ENCODE data around the gene CRTC3. TPM values are rescaled to one million over a fixed set of nuclear protein-coding genes. Genes with fewer than 3 reads are reported as not detected.

Gene CRTC3
- total RNA-seq, 3 donors from 2014 or later (not counting 1 experiment from before 2014, with no cell fraction given): 68.8 to 101 (median 92.4) TPM

DNA sequence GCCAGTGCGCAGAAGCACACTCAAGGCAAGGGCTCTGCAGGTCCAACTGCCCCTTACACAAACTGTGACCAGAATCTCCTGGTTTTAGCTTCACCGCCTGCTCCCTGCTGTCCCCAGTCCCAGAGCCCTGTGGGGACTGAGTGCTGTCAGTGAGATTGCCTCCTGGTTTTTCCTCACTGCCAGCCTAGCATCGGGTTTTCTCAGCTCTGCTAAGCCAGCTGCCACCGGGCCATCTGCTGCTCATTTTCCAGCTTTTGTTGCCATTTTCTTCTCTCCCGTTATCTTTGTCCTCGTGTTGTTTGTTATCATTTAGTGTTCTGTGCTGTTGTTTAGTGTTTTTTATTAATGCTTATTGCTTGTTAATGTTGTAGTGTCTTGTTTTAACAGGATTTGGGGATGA lies 108.0 kb downstream of the CRTC3 start:
- Histone ChIP-seq H3K27ac (ENCODE audit: low read length) (no peak overlapping the region), H3K4me3 (ENCODE audit: low read length) (no peak overlapping the region), H3K27me3 (ENCODE audit: control insufficient read depth, insufficient read depth, low read length) (no peaks in the 10 kb centered on the region), H3K4me1 (ENCODE audit: control insufficient read depth, insufficient read depth, low read length) (no peaks in the 10 kb centered on the region), H3K36me3 (ENCODE audit: control insufficient read depth, insufficient read depth, low read length) (peaks cover 47% of the 10 kb centered on the region), H3K9me3 (ENCODE audit: control insufficient read depth, insufficient read depth, low read length) (no peaks in the 10 kb centered on the region)
- no peaks in the 10 kb centered on the region for H3K36me3 Mint-ChIP-seq
- H3K4me1 Mint-ChIP-seq: peaks cover 0 to 5% of the 10 kb centered on the region in 2 donors
- 92% methylated on average over 6 of the region's 6 CpGs for WGBS (ENCODE audit: insufficient coverage)
- H3K4me3 Mint-ChIP-seq: no peak overlapping the region
- TF ChIP-seq CTCF (IDR thresholded peaks at IDR 0.05): no peak
- H3K9me3 Mint-ChIP-seq: no peaks in the 10 kb centered on the region
- H3K27me3 Mint-ChIP-seq (ENCODE audit: low read depth in 2 of 2): no peaks in the 10 kb centered on the region
- DNase-seq (no peak), ATAC-seq (no peak)
- H3K27ac Mint-ChIP-seq: peak overlapping the region in 1 of 2 donors; percentile 35
- intact Hi-C loops (cut with micrococcal nuclease): no loop called here

DNA sequence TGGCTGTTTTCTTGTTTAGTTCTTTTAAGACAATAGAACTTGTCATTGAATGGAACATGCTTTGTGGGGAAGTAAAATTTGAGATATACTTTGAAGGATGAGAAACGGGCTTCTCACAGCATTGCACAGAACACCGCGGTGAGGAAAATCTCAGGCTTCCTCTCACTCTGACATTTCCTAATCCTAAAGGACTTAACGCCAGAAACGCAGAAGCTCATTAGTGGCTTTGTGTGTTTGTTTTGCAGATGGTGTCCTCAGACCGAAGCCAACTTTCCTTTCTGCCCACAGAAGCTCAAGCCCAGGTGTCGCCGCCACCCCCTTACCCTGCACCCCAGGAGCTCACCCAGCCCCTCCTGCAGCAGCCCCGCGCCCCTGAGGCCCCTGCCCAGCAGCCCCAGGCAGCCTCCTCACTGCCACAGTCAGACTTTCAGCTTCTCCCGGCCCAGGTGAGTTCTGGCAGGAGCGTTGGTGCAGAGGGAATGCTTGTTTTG lies 108.5 kb downstream of the CRTC3 start:
- no peaks in the 10 kb centered on the region for H3K9me3 Mint-ChIP-seq

DNA sequence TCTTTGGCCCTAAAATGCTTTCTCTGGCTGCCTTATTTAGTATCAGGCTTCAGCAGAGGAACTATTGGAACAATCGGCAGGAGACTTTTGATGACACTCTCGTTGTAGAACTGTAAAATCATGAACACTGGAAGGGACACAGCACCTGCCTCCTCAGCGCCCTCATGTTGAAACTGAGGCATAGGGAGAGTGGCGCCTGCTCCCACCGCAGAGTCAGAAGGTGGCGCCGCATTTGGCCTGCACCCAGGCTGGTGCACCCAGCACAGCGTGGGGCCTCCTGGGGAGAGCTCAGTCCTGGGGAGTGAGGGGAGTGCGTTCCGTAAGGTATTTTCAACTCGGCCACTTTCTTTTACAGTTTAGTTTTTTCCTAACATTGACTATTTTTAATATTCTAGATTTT lies 109.2 kb downstream of the CRTC3 start:
- Mint-ChIP-seq H3K27me3 (ENCODE audit: low read depth in 2 of 2) (no peaks in the 10 kb centered on the region), H3K36me3 (no peaks in the 10 kb centered on the region), H3K9me3 (no peaks in the 10 kb centered on the region), H3K27ac (no peak overlapping the region), H3K4me1 (peaks cover 0 to 5% of the 10 kb centered on the region in 2 donors), H3K4me3 (no peak overlapping the region)
- DNase-seq: no peak
- H3K4me1 ChIP-seq (ENCODE audit: control insufficient read depth, insufficient read depth, low read length): no peaks in the 10 kb centered on the region
- no peak overlapping the region for H3K27ac ChIP-seq (ENCODE audit: low read length)
- H3K9me3 ChIP-seq (ENCODE audit: control insufficient read depth, insufficient read depth, low read length): no peaks in the 10 kb centered on the region
- H3K4me3 ChIP-seq (ENCODE audit: low read length): no peak overlapping the region
- no peaks in the 10 kb centered on the region for H3K27me3 ChIP-seq (ENCODE audit: control insufficient read depth, insufficient read depth, low read length)
- 98% methylated on average over 7 of the region's 11 CpGs for WGBS (ENCODE audit: insufficient coverage)
- peaks cover 46% of the 10 kb centered on the region for H3K36me3 ChIP-seq (ENCODE audit: control insufficient read depth, insufficient read depth, low read length)
- TF ChIP-seq CTCF (IDR thresholded peaks at IDR 0.05): no peak
- ATAC-seq: no peak
- intact Hi-C loops (cut with micrococcal nuclease): no loop called here

More for the DNA sequence above, 108.5 kb downstream of the CRTC3 start:
- Mint-ChIP-seq H3K4me1 (peaks cover 0 to 5% of the 10 kb centered on the region in 2 donors), H3K27ac (peak overlapping the region in 1 of 2 donors; percentile 35), H3K4me3 (no peak overlapping the region), H3K27me3 (ENCODE audit: low read depth in 2 of 2) (no peaks in the 10 kb centered on the region), H3K36me3 (no peaks in the 10 kb centered on the region)
- ATAC-seq (no peak), DNase-seq (no peak)
- intact Hi-C loops (cut with micrococcal nuclease): no loop called here
- H3K27me3 ChIP-seq (ENCODE audit: control insufficient read depth, insufficient read depth, low read length): no peaks in the 10 kb centered on the region
- no peak overlapping the region for H3K4me3 ChIP-seq (ENCODE audit: low read length)
- no peaks in the 10 kb centered on the region for H3K9me3 ChIP-seq (ENCODE audit: control insufficient read depth, insufficient read depth, low read length)
- H3K27ac ChIP-seq (ENCODE audit: low read length): no peak overlapping the region
- TF ChIP-seq CTCF (IDR thresholded peaks at IDR 0.05): no peak
- peaks cover 47% of the 10 kb centered on the region for H3K36me3 ChIP-seq (ENCODE audit: control insufficient read depth, insufficient read depth, low read length)
- H3K4me1 ChIP-seq (ENCODE audit: control insufficient read depth, insufficient read depth, low read length): no peaks in the 10 kb centered on the region
- WGBS (ENCODE audit: insufficient coverage): 57% methylated on average over 12 of the region's 12 CpGs

GRCh38 chr15:90640862-90641261 lies 111.1 kb downstream of the CRTC3 start:
- no peak for ATAC-seq
- intact Hi-C loops (cut with micrococcal nuclease): no loop called here
- H3K4me3 Mint-ChIP-seq: no peak overlapping the region
- no peak overlapping the region for H3K4me3 ChIP-seq (ENCODE audit: low read length)
- H3K27ac ChIP-seq (ENCODE audit: low read length): no peak overlapping the region
- peaks cover 0 to 6% of the 10 kb centered on the region in 2 donors for H3K4me1 Mint-ChIP-seq
- no peaks in the 10 kb centered on the region for H3K9me3 ChIP-seq (ENCODE audit: control insufficient read depth, insufficient read depth, low read length)
- H3K36me3 ChIP-seq (ENCODE audit: control insufficient read depth, insufficient read depth, low read length): peaks cover 35% of the 10 kb centered on the region
- H3K27ac Mint-ChIP-seq: no peak overlapping the region
- H3K36me3 Mint-ChIP-seq: no peaks in the 10 kb centered on the region
- no peaks in the 10 kb centered on the region for H3K9me3 Mint-ChIP-seq
- no peak for TF ChIP-seq CTCF (IDR thresholded peaks at IDR 0.05)
- no peaks in the 10 kb centered on the region for H3K27me3 ChIP-seq (ENCODE audit: control insufficient read depth, insufficient read depth, low read length)
- WGBS (ENCODE audit: insufficient coverage): 90% methylated on average over 4 of the region's 8 CpGs
- no peak for DNase-seq
- H3K27me3 Mint-ChIP-seq (ENCODE audit: low read depth in 2 of 2): no peaks in the 10 kb centered on the region
- no peaks in the 10 kb centered on the region for H3K4me1 ChIP-seq (ENCODE audit: control insufficient read depth, insufficient read depth, low read length)

All from natural killer cell (primary cell).